Calu3 (cell line): ENCODE measurements around the gene RASL10B. TPM values are rescaled to one million over a fixed set of nuclear protein-coding genes. Genes with fewer than 3 reads are reported as not detected.
A peak's percentile ranks its signal among the peaks of the same experiment; 100 is the strongest.

Experiments used
- BruUV-seq: library from RNA; stranded (reverse); fragments of 400-500 nt; replicated peaks from 2 replicates; lab custom pipeline; 2021; lab: Mats Ljungman, UMichigan
- CTCF ChIA-PET: fragments of 300-600 bp; sonication (Branson Sonifier 250); formaldehyde crosslinking; loops from one replicate; lab custom pipeline; 2022; ENCODE audit warnings: antibody characterized with exemption; lab: Charles Lee
- DNase-seq: peaks from one replicate; pipeline ENCODE4 v3.0.0; 2022
- H3K27ac Mint-ChIP-seq: one replicate; pipeline ENCODE4 v1.8.0; 2022; ENCODE audit warnings: mixed read lengths; ENCODE audit not compliant: unreplicated experiment
- H3K27me3 Mint-ChIP-seq: one replicate; pipeline ENCODE4 v1.8.0; 2022; ENCODE audit warnings: mixed read lengths; ENCODE audit not compliant: unreplicated experiment
- H3K36me3 Mint-ChIP-seq: one replicate; pipeline ENCODE4 v1.8.0; 2022; ENCODE audit warnings: mild to moderate bottlenecking, moderate library complexity, mixed read lengths; ENCODE audit not compliant: insufficient read depth, unreplicated experiment
- H3K4me1 Mint-ChIP-seq: one replicate; pipeline ENCODE4 v1.8.0; 2022; ENCODE audit warnings: mild to moderate bottlenecking, low read depth, mixed read lengths; ENCODE audit not compliant: unreplicated experiment
- H3K4me3 Mint-ChIP-seq: one replicate; pipeline ENCODE4 v1.8.0; 2022; ENCODE audit warnings: mild to moderate bottlenecking, low read depth, moderate library complexity, mixed read lengths; ENCODE audit not compliant: unreplicated experiment
- H3K9me3 Mint-ChIP-seq: one replicate; pipeline ENCODE4 v1.8.0; 2022; ENCODE audit warnings: low read depth, mixed read lengths; ENCODE audit not compliant: unreplicated experiment
- intact Hi-C: fragments of 100-400 bp; cut with micrococcal nuclease; formaldehyde crosslinking; loops from one replicate; pipeline ENCODE4 v1.10.0; 2022; ENCODE audit not compliant: unreplicated experiment
- total RNA-seq: library from RNA; stranded (reverse); gene quantifications from 2 replicates; pipeline ENCODE4 v1.2.3, GENCODE V29; 2022
- TF ChIP-seq, protein P1 (sequence below): fragments of 200-600 bp; IDR thresholded peaks from one replicate; pipeline ENCODE4 v1.8.0; 2022; ENCODE audit warnings: antibody characterized with exemption; ENCODE audit not compliant: unreplicated experiment

Gene RASL10B
- total RNA-seq, 1 experiment from 2014 or later = 1.4 TPM

DNA sequence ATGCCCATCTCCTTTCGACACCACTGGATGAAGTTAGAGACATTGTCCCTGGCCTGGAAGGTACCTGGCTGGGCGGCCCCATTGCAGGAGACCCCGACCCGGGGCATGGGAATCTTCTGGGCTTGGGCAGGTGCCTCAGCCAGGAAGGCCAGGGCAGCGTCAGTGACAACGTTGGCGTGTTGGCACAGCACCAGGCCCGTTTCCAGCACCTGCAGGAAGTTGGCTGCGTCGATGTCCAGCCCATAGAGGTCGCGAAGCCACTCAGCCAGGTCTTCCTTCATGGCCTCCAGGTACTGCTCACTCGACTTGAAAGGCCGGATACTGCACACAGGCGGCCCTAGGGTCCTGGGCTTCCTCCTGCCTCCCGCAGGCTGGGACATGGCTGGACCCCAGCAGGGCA lies 21.0 kb downstream of the RASL10B start:
- Mint-ChIP-seq H3K27ac (no peak overlapping the region), H3K36me3 (peaks cover 15% of the 10 kb centered on the region), H3K9me3 (no peaks in the 10 kb centered on the region), H3K4me3 (no peak overlapping the region), H3K4me1 (no peaks in the 10 kb centered on the region), H3K27me3 (peaks cover 70% of the 10 kb centered on the region)
- TF ChIP-seq, protein P1, sequence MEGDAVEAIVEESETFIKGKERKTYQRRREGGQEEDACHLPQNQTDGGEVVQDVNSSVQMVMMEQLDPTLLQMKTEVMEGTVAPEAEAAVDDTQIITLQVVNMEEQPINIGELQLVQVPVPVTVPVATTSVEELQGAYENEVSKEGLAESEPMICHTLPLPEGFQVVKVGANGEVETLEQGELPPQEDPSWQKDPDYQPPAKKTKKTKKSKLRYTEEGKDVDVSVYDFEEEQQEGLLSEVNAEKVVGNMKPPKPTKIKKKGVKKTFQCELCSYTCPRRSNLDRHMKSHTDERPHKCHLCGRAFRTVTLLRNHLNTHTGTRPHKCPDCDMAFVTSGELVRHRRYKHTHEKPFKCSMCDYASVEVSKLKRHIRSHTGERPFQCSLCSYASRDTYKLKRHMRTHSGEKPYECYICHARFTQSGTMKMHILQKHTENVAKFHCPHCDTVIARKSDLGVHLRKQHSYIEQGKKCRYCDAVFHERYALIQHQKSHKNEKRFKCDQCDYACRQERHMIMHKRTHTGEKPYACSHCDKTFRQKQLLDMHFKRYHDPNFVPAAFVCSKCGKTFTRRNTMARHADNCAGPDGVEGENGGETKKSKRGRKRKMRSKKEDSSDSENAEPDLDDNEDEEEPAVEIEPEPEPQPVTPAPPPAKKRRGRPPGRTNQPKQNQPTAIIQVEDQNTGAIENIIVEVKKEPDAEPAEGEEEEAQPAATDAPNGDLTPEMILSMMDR = no peak
- no TSS peak for BruUV-seq
- CTCF ChIA-PET = no interaction called here
- intact Hi-C loops = no loop called here
- peak; percentile 31 for DNase-seq

DNA sequence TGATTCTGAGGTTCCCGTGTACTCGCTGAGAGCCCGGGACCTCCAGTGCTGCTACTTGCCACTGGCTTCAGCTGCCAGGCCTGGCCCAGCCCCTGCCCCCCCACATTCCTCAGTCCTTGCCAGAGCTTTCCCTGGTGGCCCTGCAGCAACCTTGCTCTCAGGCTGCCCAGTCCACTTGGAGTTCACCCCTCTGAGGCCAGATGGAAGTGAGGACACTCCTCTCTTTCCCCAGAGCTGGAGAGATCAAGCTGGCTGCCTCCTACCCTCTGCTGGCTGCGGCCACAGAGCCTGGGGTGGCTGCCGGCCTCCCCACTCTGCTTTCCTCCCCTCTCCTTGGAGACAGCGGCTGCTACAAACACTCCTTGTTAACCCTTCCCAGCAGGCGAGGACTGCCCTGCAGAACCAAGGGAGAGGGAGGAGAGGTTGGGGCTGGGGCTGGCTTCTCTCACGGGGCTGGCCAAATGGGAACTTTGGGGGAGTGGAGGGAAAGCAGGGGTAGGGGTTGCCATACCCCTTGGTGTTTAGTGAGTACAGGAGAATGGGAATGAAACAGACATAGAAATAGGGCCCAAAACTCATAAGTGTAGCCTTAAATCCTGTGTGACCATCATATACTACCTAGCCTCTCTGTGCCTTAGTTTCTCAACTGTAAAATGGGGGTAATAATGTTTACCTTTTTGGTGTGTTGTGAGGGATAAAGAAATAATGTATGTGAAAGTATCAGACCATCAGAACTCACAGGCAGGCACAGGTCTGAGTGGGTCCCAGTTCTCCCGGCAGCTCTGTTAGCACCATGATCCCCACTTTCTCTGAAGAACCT lies 21.7 kb downstream of the RASL10B start, which contains the start of gene GAS2L2:
Gene GAS2L2 (minus strand): TSS at position 295 of the 820 bp plus-strand sequence. CDS start 389 bp downstream, outside the sequence.
- Mint-ChIP-seq H3K36me3 (peaks cover 15% of the 10 kb centered on the region), H3K9me3 (no peaks in the 10 kb centered on the region), H3K27ac (no peak within 1 kb of the TSS), H3K4me1 (no peaks in the 10 kb centered on the region), H3K27me3 (peaks cover 70% of the 10 kb centered on the region), H3K4me3 (no peak within 1 kb of the TSS)
- DNase-seq = peak; percentile 13
- intact Hi-C loops = no loop called here
- BruUV-seq = no TSS peak
- TF ChIP-seq, protein P1 = no peak
- CTCF ChIA-PET = no interaction called here

DNA sequence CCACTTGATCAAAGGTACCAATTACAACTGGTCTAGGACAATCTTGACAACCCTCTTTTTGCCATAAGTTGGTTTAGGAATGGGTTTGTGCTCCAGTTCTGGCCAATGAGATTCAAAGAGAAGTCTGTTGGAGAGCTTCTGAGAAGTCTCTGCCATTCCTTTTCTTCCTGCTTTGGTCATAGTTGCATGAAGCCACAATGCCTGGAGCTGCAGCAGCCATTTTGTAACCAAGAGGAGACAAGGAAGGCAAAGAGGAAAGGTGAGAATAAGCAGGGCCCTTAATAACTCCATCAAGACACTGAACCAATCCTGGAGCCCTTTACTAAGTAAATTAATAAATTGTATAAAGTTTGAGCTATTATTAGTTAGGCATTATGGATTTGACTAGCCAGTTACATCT lies 25.8 kb downstream of the RASL10B start:
- peaks cover 46% of the 10 kb centered on the region for H3K27me3 Mint-ChIP-seq
- peaks cover 10% of the 10 kb centered on the region for H3K36me3 Mint-ChIP-seq
- no peak overlapping the region for H3K4me3 Mint-ChIP-seq
- BruUV-seq = no TSS peak
- DNase-seq = no peak
- TF ChIP-seq, protein P1 = no peak
- intact Hi-C loops = no loop called here
- H3K9me3 Mint-ChIP-seq = no peaks in the 10 kb centered on the region
- H3K27ac Mint-ChIP-seq = no peak overlapping the region
- peaks cover 10% of the 10 kb centered on the region for H3K4me1 Mint-ChIP-seq
- CTCF ChIA-PET = no interaction called here

DNA sequence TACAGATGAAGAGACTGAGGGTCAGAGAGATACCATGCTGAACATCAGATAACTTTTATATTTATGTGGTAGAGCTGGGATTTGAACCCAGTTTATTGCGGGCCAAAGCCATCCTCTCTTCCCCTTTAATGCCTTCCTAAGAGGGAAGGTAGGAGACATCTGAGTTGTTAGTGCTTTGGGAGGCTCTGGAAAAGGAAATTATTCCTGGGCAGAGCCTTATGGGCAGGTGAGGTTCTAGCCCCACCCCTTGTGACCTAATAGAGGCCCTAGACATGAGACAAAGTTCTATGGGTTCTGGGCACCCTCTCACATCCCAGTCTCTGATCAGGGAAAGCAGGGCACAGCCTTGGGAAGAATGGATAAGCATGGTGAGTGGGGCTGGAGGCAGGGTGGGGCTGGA lies 29.1 kb downstream of the RASL10B start, which contains the start of gene C17orf50:
Gene C17orf50 (plus strand): TSS at position 301 of the 400 bp plus-strand sequence. CDS start 55 bp downstream, at position 356.
- Mint-ChIP-seq H3K9me3 (no peaks in the 10 kb centered on the region), H3K4me1 (peaks cover 10% of the 10 kb centered on the region), H3K27ac (no peak within 1 kb of the TSS), H3K27me3 (peaks cover 19% of the 10 kb centered on the region), H3K36me3 (peaks cover 10% of the 10 kb centered on the region), H3K4me3 (no peak within 1 kb of the TSS)
- no TSS peak for BruUV-seq
- intact Hi-C loops = no loop called here
- DNase-seq = no peak
- CTCF ChIA-PET = interaction anchor here (1.9 kb wide), 1 partner anchor 13 kb away, joined by 4 read pairs; no protein-coding TSS in a partner anchor
- TF ChIP-seq, protein P1 = no peak
